Adrenal gland (tissue), 5 donors: ENCODE measurements around the gene ARID5B.

Experiments used
- CTCF ChIP-seq, 6 experiments: fragments of 450-650 bp in 4 of 6; fragments of 200-600 bp in 2 of 6; sonication (generic) in 1 of 6; IDR thresholded peaks; 1 replicate in 5 of 6; 2 replicates in 1 of 6; pipeline versions ENCODE4 v1.5.1 to v1.8.0; 2016 to 2021; ENCODE audit warnings: antibody characterized with exemption in 6 of 6, mild to moderate bottlenecking in 2 of 6, moderate library complexity in 1 of 6
- POLR2A ChIP-seq, 2 donors: fragments of 450-650 bp; IDR thresholded peaks; one replicate each; pipeline ENCODE4 v1.6.1; 2017; ENCODE audit warnings: antibody characterized with exemption in 2 of 2, mild to moderate bottlenecking in 2 of 2, moderate library complexity in 1 of 2
- donor health status: DM: no; HTN: no; CAD: no.

GRCh38 chr10:62056698-62057097, 155.2 kb downstream of the ARID5B start:
- TF ChIP-seq POLR2A (IDR thresholded peaks at IDR 0.05) (no peak), CTCF (IDR thresholded peaks at IDR 0.05) (no peak)
